Activated CD8-positive, alpha-beta T cell treated with anti-CD3 and anti-CD28 coated beads for 36 hours (primary cell): ENCODE results near the gene NDUFB7. TPM values are rescaled to one million over a fixed set of nuclear protein-coding genes. Genes with fewer than 3 reads are reported as not detected.
A peak's percentile ranks its signal among the peaks of the same experiment; 100 is the strongest.
"Not testable (repeated sequence)": the region's sequence is repeated elsewhere in the genome, so short reads cannot be mapped to it uniquely, and the experiment has no call there.

ENCODE experiments used
- ATAC-seq: fragments of 200-7000 bp; cut with Tn5 transposase; one replicate; pipeline ENCODE4 v1.10.0; 2021; ENCODE audit warnings: mild to moderate bottlenecking, moderate library complexity
- CTCF ChIA-PET: fragments of 350-600 bp; sonication (Branson Sonifier 250); formaldehyde crosslinking; loops from one replicate; lab custom pipeline; 2021; ENCODE audit warnings: antibody characterized with exemption; lab: Charles Lee
- POLR2A ChIA-PET: fragments of 350-600 bp; sonication (Branson Sonifier 250); formaldehyde crosslinking; loops from one replicate; lab custom pipeline; 2021; ENCODE audit warnings: antibody characterized with exemption; lab: Charles Lee
- DNase-seq: peaks from one replicate; pipeline ENCODE4 v3.0.0-alpha.2; 2020
- H3K27ac Mint-ChIP-seq: one replicate; pipeline ENCODE4 v1.8.0; 2021; ENCODE audit warnings: mild to moderate bottlenecking, mixed read lengths
- H3K27me3 Mint-ChIP-seq: one replicate; pipeline ENCODE4 v1.8.0; 2021; ENCODE audit warnings: mixed read lengths
- H3K36me3 Mint-ChIP-seq: one replicate; pipeline ENCODE4 v1.8.0; 2021; ENCODE audit warnings: low read depth, mixed read lengths
- H3K4me1 Mint-ChIP-seq: one replicate; pipeline ENCODE4 v1.8.0; 2021; ENCODE audit warnings: low read depth, mixed read lengths
- H3K4me3 Mint-ChIP-seq: one replicate; pipeline ENCODE4 v1.8.0; 2021; ENCODE audit warnings: mild to moderate bottlenecking, moderate library complexity, mixed read lengths
- H3K9me3 Mint-ChIP-seq: one replicate; pipeline ENCODE4 v1.8.0; 2021; ENCODE audit warnings: mixed read lengths
- CTCF ChIP-seq: fragments of 200-600 bp; IDR thresholded peaks from one replicate; pipeline ENCODE4 v1.8.0; 2022; ENCODE audit warnings: antibody characterized with exemption, mild to moderate bottlenecking
- intact Hi-C: fragments of 100-400 bp; cut with micrococcal nuclease; formaldehyde crosslinking; loops from one replicate; pipeline ENCODE4 v1.10.0; 2022
- total RNA-seq, 2 experiments: library from RNA; stranded (reverse); gene quantifications; one replicate each; pipeline ENCODE4 v1.2.3, GENCODE V29; 2021

The NDUFB7 gene
- 100 to 1,000 TPM; 123 to 135 TPM for total RNA-seq

GRCh38 chr19:14571695-14572490, at the start of gene NDUFB7:
Gene NDUFB7, minus strand, starts transcription at chr19:14572066. Its CDS starts 66 bp downstream, at chr19:14572000.
- H3K4me3 Mint-ChIP-seq, result peak within 1 kb of the TSS; percentile 96
- no peaks in the 10 kb centered on the region for H3K27me3 Mint-ChIP-seq
- H3K27ac Mint-ChIP-seq, result peak within 1 kb of the TSS; percentile 91
- ChIA-PET CTCF (interaction anchor here (0.6 to 11.0 kb wide), 15 partner anchors 8 to 198 kb away, joined by 3 to 276 read pairs (median 3); partner anchors contain the start of genes ADGRE3 and ZNF333), POLR2A (interaction anchor here (0.6 to 5.1 kb wide), 4 partner anchors 17 to 190 kb away, joined by 3 to 27 read pairs (median 4); partner anchors contain the start of gene ADGRE5)
- ATAC-seq, result peak; percentile 96
- peak; percentile 65 for TF ChIP-seq CTCF
- DNase-seq, result peak; percentile 95
- no peaks in the 10 kb centered on the region for H3K9me3 Mint-ChIP-seq
- peaks cover 39% of the 10 kb centered on the region for H3K4me1 Mint-ChIP-seq
- intact Hi-C loops, result loop anchor here (10.0 kb wide), 1 partner anchor 313 kb away; the partner anchor contains the start of gene OR7A17
- peaks cover 6% of the 10 kb centered on the region for H3K36me3 Mint-ChIP-seq

- ATAC-seq (no peak), DNase-seq (no peak)
- intact Hi-C loops, result no loop called here
- ChIA-PET CTCF (no interaction called here), POLR2A (interaction anchor here (0.6 kb wide), 1 partner anchor 18 kb away, joined by 4 read pairs; no protein-coding TSS in a partner anchor)
- H3K36me3 Mint-ChIP-seq, result no peaks in the 10 kb centered on the region
- peaks cover 4% of the 10 kb centered on the region for H3K27me3 Mint-ChIP-seq
- TF ChIP-seq CTCF, result no peak
- no peak overlapping the region for H3K4me3 Mint-ChIP-seq
- H3K4me1 Mint-ChIP-seq, result no peaks in the 10 kb centered on the region
- no peak overlapping the region for H3K27ac Mint-ChIP-seq
- peaks cover 11% of the 10 kb centered on the region for H3K9me3 Mint-ChIP-seq
Measured at GRCh38 chr19:14619404-14619803, 47.5 kb upstream of the NDUFB7 start.

GRCh38 chr19:14616407-14616806, 44.5 kb upstream of the NDUFB7 start:
- peaks cover 4% of the 10 kb centered on the region for H3K4me1 Mint-ChIP-seq
- ATAC-seq, result no peak
- no peaks in the 10 kb centered on the region for H3K36me3 Mint-ChIP-seq
- ChIA-PET CTCF (interaction anchor here (0.7 kb wide), 1 partner anchor 70 kb away, joined by 3 read pairs; no protein-coding TSS in a partner anchor), POLR2A (interaction anchor here (0.7 kb wide), 1 partner anchor 432 kb away, joined by 3 read pairs; no protein-coding TSS in a partner anchor)
- H3K27ac Mint-ChIP-seq, result no peak overlapping the region
- peaks cover 11% of the 10 kb centered on the region for H3K9me3 Mint-ChIP-seq
- H3K4me3 Mint-ChIP-seq, result no peak overlapping the region
- DNase-seq, result no peak
- H3K27me3 Mint-ChIP-seq, result peaks cover 4% of the 10 kb centered on the region
- TF ChIP-seq CTCF, result no peak
- intact Hi-C loops, result no loop called here

DNA sequence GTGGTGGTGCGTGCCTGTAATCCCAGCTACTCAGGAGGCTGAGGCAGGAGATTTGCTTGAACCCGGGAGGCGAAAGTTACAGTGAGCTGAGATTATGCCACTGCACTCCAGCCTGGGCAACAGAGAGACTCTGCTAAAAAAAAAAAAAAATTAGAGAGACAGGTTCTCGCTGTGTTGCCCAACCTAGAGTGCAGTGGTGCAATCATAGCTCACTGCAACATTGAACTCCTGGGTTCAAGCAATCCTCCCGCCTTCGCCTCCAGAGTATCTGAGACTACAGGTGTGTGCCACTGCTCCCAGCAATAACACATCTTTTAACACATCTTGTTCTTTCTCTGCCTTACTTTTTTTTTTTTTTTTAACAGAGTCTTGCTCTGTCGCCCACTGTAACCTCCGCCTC, 43.8 kb upstream of the NDUFB7 start:
- DNase-seq (no peak), ATAC-seq (no peak)
- H3K36me3 Mint-ChIP-seq, result no peaks in the 10 kb centered on the region
- intact Hi-C loops, result no loop called here
- H3K4me1 Mint-ChIP-seq, result peaks cover 4% of the 10 kb centered on the region
- H3K9me3 Mint-ChIP-seq, result peaks cover 11% of the 10 kb centered on the region
- no peak overlapping the region for H3K27ac Mint-ChIP-seq
- TF ChIP-seq CTCF, result no peak
- CTCF ChIA-PET, result interaction anchor here (0.7 kb wide), 1 partner anchor 71 kb away, joined by 3 read pairs; no protein-coding TSS in a partner anchor
- peaks cover 4% of the 10 kb centered on the region for H3K27me3 Mint-ChIP-seq
- no peak overlapping the region for H3K4me3 Mint-ChIP-seq
- POLR2A ChIA-PET, result interaction anchor here (0.6 kb wide), 1 partner anchor 1543 kb away, joined by 3 read pairs; no protein-coding TSS in a partner anchor

- Mint-ChIP-seq H3K27me3 (peaks cover 4% of the 10 kb centered on the region), H3K9me3 (peaks cover 3% of the 10 kb centered on the region), H3K27ac (no peak overlapping the region), H3K36me3 (no peaks in the 10 kb centered on the region), H3K4me1 (peaks cover 4% of the 10 kb centered on the region), H3K4me3 (no peak overlapping the region)
- intact Hi-C loops, result no loop called here
- no peak for TF ChIP-seq CTCF
- ATAC-seq, result no peak
- CTCF ChIA-PET, result no interaction called here
- POLR2A ChIA-PET, result no interaction called here
- DNase-seq, result no peak
Measured at GRCh38 chr19:14614099-14614412, 42.2 kb upstream of the NDUFB7 start.

- H3K4me1 Mint-ChIP-seq, H3K9me3 Mint-ChIP-seq, POLR2A ChIA-PET, H3K36me3 Mint-ChIP-seq, H3K27me3 Mint-ChIP-seq, DNase-seq, intact Hi-C loops, CTCF ChIA-PET, H3K27ac Mint-ChIP-seq, ATAC-seq, H3K4me3 Mint-ChIP-seq: not testable (repeated sequence)
Measured at GRCh38 chr19:14613399-14614098, 41.7 kb upstream of the NDUFB7 start.
